HTERT RPE-1 (cell line): ENCODE data around the gene FJX1.

Experiments
- in situ Hi-C: fragments of 300-500 bp; cut with MboI; formaldehyde crosslinking; loops from 4 replicates; pipeline ENCODE4 v1.14.3; 2020; ENCODE audit warnings: low sequenced_read_pairs

The FJX1 gene

DNA sequence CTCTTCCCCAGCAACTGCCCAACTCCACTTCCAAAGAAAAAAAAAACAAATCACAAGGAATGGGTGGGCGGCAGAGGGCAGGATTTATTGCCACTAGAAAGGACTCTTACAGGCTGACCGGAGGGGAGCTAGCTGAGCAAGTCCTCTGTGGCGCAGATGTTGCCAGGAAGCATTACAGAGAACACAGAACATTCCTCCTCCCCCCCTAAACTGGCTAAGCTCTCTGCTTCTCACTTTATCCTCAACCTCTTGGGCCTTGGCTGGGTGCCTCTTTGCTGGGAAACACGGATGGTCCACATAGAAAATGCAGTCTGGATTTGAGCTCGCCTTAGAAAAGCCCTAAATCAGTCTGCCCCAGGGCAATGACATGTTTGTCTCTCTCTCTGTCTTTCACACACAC lies 12.6 kb upstream of the FJX1 start:
- in situ Hi-C loops = no loop called here

DNA sequence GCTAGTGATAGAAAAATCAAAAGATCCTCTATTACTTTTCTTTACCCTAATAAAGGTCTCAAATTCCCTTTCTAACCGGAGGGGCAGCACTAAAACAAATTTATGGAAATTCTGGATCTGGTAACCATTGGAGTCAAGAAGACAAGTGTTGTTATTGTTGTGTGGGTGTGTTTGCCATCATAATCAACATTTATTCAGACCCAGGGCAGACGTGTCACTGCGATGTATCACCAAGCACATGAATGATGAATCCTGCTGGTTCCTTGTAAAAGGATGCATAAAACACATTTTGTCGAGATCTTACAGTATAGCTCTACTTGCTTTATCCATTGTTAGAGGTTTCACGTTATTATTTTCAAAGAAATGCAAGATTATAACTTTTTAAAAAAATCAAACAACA lies 12.1 kb upstream of the FJX1 start:
- in situ Hi-C loops = no loop called here

DNA sequence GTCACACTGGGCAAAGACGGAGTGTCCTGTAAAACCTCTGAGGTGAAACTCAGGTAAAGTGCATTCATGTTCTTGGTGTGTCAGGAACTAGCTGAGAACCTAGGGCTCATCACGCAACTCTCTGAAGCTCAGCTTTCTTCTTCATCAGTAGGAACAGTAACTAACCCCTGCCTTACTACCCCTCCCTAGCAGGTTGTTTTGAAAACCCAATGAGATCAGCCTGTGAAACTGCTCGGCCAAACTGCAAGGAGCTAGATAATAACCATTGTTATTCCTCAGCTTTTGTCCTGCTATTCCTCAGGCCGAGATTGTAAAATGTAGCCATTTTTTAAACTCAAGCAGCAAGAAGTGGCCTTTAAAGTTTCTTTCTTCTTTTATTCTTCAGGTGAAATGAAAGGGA lies 9.8 kb upstream of the FJX1 start:
- in situ Hi-C loops = no loop called here

DNA sequence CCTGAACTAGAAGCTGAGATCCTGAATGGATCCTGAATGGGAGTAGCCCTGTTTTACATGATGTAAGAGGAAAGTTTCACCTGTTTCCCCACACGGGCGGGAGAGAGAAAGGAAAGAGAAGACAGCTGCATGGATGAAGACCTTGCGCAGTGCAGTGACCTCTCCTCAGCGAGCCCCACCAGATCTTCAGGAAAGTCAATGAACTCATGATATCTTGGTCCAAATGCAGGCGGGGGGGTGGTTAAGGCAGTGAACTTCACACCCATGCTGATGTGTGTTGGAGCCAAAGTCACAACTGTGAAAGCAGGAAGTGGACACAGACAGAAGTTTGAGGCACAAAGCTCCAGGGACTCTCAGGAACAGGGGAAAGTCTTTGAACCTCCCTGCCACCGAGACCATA lies 8.6 kb upstream of the FJX1 start:
- in situ Hi-C loops = no loop called here

DNA sequence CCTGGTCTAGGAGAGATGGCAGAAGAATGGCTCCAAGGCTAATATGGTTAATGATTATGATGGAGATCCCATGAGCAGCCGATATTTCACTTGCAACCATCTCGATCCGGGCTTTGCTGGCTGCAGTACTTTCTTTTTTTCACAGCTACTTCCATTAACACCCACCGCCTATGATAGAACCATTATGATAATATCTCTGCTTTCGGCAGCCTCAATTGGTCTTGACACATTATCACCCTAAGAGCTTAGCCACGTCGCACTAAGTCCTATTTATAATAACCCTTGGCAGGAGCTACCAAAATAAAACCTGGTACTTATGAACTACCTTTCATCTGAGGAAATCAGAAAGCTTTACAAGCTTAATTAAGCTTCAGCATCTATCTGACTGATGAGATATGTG lies 7.6 kb upstream of the FJX1 start:
- in situ Hi-C loops = no loop called here

DNA sequence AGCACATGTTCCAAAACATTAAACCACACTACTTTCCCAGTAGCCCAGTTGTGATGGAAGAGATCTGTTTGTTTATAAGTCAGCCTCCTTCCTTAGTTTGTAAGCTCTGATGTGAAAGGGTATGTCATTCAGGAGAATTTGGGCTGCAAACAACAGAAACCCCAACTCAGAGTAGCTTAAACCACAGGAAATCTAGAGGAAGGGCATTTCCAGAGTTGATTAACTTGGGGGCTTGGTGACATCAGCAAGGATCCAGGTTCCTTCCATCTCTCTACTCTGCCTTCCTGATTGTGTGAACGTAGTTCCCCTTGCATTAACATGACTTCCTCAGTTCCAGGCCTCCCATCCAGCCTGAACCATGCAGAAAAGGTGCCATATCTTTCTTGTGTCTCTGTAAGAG lies 6.5 kb upstream of the FJX1 start:
- in situ Hi-C loops = no loop called here

DNA sequence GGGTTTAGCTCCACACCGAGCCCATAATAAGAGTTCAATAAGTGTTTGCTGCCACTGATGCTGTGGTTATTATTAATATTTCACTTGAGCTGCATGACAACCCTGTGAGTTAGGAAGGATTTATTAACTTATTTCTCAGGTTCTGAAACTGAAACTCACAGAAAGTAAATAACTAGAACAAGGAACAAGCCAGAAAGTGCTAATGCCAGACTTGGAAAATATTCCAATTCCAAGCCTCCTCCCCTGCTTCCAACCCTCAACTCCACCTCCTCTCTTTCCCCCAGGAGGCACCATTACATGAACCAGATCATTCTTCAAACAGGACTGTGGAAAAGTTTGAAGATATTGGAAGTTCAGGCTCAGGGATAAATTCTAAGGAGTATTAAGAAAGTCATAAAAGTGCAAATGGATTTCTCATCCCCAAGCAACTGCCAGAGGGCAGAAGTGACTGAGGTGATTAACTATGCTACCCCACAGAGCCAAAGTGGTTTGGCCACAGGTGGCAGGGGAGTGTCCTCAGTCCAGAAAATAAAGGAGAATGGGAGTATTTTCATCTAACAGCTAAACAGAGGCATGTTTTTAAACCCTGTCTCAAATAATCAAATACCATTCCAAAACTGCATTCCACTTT lies 3.2 kb upstream of the FJX1 start:
- in situ Hi-C loops = no loop called here

DNA sequence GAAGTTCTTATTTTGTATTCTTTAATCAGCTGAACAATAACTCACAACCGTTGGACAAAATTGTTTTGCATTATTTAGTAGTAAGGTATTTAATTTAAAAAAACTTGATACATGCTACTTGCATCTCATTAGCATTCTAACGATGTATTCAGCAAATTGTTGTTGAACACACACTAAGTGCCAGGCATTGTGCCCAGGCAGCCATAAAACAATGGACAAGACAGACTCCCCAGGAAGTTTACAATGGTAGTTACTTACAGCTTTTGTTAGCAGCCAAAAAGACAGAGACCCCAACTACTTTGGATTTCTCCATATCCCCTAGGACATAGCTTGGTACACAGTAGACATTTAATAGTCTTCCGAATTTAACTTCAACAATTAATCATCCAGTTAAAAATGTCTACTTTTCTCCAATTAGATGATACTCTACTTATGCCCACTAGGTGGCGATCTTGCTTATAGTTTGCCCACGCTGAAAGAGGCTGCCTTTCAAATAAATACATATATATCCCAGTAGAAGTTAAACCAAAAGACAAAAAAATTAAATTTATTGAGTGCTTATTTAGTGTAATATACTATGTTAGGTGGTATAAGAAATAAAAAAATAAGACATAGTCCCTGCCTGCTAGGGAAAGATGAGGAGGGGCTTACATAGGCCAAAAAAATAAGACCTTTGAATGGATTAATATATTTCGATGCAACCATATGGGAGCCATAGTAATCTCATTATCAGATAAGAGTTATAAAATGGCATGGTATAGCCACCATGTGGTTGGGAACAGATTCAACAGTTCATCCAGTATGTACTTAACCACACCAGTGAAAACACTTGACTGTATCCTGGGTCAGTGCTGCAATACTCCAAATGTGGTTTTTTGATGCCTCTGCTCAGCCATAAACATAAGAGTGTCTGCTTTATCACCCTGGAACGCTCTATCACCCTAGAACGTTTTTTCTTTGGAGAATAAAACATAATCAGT lies 2.0 kb upstream of the FJX1 start:
- in situ Hi-C loops = no loop called here

DNA sequence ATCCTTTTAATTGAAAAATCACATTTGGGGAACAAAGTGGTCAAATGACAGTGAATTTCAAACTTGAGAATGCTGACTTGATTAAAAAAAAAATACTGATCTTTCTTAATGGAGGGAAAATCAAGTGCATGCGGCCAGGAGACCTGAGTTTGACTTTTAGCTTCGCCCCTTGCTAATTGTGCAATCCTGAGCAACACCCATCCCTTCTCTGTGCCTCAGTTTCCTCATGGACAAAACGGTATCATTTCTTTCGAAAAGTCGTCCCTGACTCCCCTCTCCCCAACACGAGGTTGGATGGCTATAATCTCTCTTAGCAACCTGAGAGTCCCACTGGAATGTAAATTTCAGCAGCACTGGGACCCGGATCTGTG lies 959 bp upstream of the FJX1 start:
- in situ Hi-C loops = no loop called here

DNA sequence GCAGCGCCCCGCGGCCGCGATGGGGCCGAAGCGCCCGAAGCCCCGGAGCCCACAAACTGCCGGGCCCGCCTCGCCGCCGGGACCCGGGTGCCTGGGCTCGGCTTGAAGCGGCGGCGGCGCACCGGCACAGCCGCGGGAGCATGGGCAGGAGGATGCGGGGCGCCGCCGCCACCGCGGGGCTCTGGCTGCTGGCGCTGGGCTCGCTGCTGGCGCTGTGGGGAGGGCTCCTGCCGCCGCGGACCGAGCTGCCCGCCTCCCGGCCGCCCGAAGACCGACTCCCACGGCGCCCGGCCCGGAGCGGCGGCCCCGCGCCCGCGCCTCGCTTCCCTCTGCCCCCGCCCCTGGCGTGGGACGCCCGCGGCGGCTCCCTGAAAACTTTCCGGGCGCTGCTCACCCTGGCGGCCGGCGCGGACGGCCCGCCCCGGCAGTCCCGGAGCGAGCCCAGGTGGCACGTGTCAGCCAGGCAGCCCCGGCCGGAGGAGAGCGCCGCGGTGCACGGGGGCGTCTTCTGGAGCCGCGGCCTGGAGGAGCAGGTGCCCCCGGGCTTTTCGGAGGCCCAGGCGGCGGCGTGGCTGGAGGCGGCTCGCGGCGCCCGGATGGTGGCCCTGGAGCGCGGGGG lies 346 bp downstream of the FJX1 start:
- in situ Hi-C loops = no loop called here

DNA sequence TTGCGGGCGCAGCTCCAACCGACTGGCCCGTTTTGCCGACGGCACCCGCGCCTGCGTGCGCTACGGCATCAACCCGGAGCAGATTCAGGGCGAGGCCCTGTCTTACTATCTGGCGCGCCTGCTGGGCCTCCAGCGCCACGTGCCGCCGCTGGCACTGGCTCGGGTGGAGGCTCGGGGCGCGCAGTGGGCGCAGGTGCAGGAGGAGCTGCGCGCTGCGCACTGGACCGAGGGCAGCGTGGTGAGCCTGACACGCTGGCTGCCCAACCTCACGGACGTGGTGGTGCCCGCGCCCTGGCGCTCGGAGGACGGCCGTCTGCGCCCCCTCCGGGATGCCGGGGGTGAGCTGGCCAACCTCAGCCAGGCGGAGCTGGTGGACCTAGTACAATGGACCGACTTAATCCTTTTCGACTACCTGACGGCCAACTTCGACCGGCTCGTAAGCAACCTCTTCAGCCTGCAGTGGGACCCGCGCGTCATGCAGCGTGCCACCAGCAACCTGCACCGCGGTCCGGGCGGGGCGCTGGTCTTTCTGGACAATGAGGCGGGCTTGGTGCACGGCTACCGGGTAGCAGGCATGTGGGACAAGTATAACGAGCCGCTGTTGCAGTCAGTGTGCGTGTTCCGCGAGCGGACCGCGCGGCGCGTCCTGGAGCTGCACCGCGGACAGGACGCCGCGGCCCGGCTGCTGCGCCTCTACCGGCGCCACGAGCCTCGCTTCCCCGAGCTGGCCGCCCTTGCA lies 1.0 kb downstream of the FJX1 start:
- in situ Hi-C loops = no loop called here

DNA sequence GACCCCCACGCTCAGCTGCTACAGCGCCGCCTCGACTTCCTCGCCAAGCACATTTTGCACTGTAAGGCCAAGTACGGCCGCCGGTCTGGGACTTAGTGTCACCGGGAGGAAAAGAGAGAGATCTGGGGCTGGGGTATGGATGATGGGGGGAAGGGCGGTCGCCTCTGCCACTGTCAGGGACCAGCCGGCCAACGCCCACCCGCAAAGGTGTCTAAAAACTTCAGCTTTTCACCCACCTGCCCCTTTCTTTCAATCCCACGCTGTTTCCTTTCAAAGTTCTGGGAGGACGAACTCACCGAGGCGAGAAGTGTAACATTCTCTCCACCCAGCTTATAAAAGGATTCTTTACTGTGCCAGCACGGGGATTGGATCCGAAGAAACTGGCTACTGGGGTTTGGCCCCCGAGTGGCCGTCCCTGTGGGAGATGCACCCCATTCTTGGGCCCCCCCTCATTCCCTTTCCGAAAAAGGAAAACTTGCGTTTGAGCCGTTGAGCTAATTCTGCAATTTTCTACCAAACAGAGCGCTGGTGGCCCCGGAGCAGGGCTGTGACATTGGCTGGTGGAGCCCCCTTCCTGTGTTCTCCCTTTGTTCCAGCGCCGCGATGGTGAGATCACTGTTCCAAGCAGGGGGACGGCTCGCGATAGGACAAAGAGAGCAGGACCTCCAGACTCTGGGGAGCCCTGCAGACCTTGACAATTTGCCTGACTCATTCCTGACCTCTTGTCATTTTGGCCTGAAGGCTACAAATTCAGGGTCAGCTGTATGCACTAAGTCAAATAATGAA lies 1.8 kb downstream of the FJX1 start:
- in situ Hi-C loops = no loop called here

DNA sequence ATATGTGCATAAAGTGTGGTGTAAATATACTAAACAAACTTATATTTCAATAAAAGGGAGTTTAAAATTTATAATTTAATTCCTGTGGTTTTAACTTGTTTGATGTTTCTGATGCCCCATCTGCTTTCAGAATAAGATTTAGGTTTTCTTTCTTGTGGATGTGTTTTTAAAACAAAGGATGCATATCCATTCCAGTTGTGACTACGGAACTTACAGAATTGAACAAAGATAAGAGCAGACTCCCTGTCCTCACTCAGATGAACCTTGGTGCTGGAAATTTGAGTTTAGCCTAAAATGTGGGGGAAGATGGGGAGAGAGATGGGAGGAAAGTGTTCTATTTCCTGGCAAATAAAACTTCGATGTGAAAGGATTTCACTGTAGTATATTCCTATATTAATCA lies 2.5 kb downstream of the FJX1 start:
- in situ Hi-C loops = no loop called here

DNA sequence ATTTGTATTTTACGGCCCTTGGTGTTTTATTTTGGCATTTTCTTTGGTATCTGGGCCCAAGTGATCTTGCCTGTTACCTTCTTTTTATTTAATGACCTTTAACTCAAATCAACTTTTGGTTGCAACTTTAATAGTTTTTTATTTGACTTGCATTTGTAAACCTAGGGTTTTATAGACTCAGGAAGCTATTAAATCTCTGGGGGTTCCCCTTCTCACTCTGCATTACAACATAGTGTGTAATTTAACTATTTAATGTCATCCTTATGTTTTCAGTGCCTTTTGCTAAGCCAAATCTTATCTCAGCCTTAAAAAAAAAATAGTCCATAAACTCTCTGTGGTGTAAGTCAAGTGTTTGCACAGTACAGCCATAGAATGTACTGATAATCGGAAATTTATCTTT lies 3.4 kb downstream of the FJX1 start:
- in situ Hi-C loops = no loop called here

DNA sequence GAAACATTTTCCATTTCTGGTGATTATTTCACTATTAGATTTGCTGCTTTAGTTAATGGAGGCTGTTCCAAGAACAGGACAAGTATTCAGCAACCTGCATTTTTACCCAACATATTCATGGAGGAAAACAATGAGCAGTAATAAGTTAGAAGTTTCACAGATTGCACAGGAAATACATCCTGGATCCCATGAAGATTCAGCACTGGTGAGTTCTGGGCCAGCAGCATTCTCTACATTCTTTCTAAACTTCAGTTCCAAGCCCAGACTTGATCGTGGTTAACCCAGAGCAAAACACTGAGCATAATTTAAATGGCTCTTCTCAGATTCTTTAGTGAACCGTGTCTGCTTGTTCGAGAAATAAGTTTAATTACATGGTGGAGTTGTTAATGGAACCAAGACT lies 3.8 kb downstream of the FJX1 start:
- in situ Hi-C loops = no loop called here

DNA sequence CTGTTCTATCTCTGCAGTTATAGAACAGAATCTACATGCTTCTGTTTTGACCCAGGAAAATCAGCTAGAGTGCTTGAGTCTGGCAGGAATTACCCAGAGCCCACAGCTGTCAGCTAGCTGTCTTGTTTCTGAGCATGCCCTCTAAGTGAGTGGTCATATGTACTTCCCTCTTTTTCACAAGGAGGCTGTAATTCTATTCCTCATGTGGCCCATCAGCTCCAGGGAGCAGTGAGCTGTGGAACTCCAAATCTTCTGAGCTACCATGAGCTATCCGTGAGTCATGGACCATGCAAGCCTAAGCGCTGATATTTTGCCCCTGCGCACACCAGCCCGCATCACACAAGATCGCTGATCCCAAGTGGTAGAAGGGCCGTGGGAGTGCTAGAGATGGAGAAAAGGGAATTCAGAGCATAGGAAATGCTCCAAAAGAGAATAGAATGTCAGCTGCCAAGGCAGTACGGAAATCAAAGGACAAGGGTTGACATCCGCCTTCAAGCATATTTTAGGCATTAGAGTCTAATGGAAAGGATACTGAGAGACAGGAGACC lies 5.4 kb downstream of the FJX1 start:
- in situ Hi-C loops = no loop called here

DNA sequence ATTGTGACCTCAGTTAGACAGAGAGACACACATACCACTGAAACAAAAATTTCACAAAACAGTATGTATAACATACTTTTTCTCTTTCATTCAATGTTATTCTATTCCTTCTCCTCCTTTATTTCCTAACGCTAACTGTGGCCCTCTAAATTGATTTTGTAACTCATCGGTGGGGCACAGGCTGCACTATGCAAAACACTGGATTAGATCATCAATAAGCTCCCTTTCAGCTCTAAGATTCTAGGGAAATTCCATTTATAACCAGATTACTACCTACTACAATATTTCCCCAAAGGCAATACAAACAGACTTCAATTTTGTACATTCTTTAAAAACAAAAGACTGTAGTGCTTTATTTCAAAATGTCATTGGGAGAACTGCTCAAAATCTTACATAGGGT lies 6.1 kb downstream of the FJX1 start:
- in situ Hi-C loops = no loop called here

DNA sequence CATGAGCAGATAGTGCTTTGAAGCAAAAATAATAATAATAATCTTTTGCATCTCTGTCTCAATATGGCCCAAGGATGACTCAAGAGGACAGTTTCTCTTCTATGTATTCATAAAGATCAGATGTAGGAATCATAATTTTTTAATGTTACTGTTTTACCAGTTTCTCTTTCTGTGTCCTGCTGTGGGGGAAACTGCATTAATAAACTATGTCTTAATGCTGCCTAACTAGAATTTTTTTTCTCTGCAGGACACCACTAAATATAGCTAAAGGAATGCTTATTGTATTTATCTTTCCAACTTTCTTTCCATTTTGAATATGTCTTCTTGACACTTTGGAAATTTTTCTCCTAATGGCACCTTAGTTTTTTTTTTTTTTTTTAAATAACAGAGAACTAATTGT lies 6.5 kb downstream of the FJX1 start:
- in situ Hi-C loops = no loop called here

DNA sequence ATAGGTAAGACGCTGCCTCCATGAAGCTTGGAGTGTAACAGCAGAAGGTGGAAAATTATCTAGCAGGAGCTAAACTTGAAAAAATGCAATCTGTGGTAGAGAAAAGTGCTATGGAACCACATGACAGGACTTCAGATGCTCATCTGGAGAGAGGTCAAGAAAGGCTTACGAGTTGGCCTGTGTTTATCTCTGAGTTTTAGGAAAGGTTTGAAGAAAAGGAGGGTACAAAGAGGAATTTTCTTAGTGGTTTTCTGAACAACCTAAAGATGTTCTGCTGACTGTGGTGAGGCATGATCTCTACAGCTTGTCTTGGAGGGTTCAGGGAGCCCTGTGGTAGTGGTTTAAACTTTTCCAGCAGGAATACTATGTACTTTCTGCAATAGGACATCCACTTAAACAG lies 8.2 kb downstream of the FJX1 start:
- in situ Hi-C loops = no loop called here

DNA sequence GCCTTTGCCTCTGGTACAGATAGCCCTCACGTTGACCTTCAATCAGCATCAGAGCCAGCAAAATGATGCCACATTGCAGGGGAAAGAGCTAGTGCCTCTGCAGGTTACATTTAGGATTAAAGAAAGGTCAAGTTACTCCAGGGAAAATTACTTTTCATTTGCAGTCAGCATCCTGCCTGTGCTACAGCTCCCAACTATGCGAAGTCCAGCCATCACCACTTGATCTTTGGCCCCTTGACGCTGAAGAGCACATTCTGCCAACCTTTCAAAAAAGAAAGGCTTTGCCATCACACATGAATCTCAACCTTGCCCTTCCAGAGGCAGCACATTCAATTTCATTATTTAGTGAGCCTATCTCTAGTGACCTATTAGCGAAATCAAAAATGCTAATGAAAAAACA lies 11.3 kb downstream of the FJX1 start:
- in situ Hi-C loops = no loop called here
